Testis (tissue), 3 donors: ENCODE measurements around the gene GNA15. TPM values are rescaled to one million over a fixed set of nuclear protein-coding genes. Genes with fewer than 3 reads are reported as not detected.
"Not testable (repeated sequence)": the region's sequence is repeated elsewhere in the genome, so short reads cannot be mapped to it uniquely, and the experiment has no call there.

Experiments used
- DNase-seq: peaks from one replicate; pipeline ENCODE4 v3.0.0-alpha.2; 2019
- H3K27ac ChIP-seq, 2 donors: fragments of 200-600 bp; sonication (generic); one replicate each; pipeline ENCODE4 v1.5.1; 2019
- H3K27me3 ChIP-seq: fragments of 200-600 bp; sonication (generic); one replicate; pipeline ENCODE4 v1.5.1; 2019
- H3K36me3 ChIP-seq: fragments of 200-600 bp; sonication (generic); one replicate; pipeline ENCODE4 v1.5.1; 2017; ENCODE audit warnings: low read depth; ENCODE audit errors: missing control alignments
- H3K4me1 ChIP-seq: fragments of 200-600 bp; sonication (generic); one replicate; pipeline ENCODE4 v1.5.1; 2019
- H3K4me3 ChIP-seq, 2 donors: fragments of 200-600 bp; sonication (generic); one replicate each; pipeline ENCODE4 v1.5.1; 2017 to 2019
- H3K9me3 ChIP-seq: fragments of 200-600 bp; sonication (generic); one replicate; pipeline ENCODE4 v1.5.1; 2017
- POLR2A ChIP-seq: fragments of 450-650 bp; IDR thresholded peaks from one replicate; pipeline ENCODE4 v1.6.1; 2017; ENCODE audit warnings: antibody characterized with exemption, mild to moderate bottlenecking, moderate library complexity
- WGBS, 2 donors: methylation state at CpG; one replicate each; pipeline ENCODE4 v1.1.5; 2018; 5-methylcytosine and 5-hydroxymethylcytosine counted together
- intact Hi-C: fragments of 100-400 bp; cut with DNase I; formaldehyde crosslinking; loops from one replicate; pipeline ENCODE4 v1.15.1; 2023; ENCODE audit warnings: low total_unique reads
- polyA plus RNA-seq: library from polyadenylated mRNA; stranded (reverse); fragments of 350-450 nt; fragmentation: Illumina TruSeq; extraction: RNeasy Lipid Tissue Mini Kit (QIAGEN cat#74804); gene quantifications from one replicate; pipeline ENCODE4 v1.2.3, GENCODE V29; 2014; ENCODE audit warnings: low read depth, low replicate concordance; ENCODE audit not compliant: insufficient read depth
- total RNA-seq, 2 donors: library from RNA; depleted of rRNA; stranded (reverse); fragments of >200 nt; gene quantifications; one replicate each; pipeline ENCODE4 v1.2.3, GENCODE V29; 2016
- TF ChIP-seq, protein P1 (sequence below), 3 experiments: fragments of 450-650 bp in 2 of 3; fragments of 200-600 bp in 1 of 3; sonication (generic) in 1 of 3; IDR thresholded peaks; one replicate each; pipeline ENCODE4 v1.5.1; 2016 to 2019; ENCODE audit warnings: antibody characterized with exemption in 3 of 3, mild to moderate bottlenecking in 2 of 3, moderate library complexity in 1 of 3

Gene GNA15
- total and polyA plus RNA-seq, 3 donors from 2014 or later: 2.5 to 4.0 (median 3.6) TPM

DNA sequence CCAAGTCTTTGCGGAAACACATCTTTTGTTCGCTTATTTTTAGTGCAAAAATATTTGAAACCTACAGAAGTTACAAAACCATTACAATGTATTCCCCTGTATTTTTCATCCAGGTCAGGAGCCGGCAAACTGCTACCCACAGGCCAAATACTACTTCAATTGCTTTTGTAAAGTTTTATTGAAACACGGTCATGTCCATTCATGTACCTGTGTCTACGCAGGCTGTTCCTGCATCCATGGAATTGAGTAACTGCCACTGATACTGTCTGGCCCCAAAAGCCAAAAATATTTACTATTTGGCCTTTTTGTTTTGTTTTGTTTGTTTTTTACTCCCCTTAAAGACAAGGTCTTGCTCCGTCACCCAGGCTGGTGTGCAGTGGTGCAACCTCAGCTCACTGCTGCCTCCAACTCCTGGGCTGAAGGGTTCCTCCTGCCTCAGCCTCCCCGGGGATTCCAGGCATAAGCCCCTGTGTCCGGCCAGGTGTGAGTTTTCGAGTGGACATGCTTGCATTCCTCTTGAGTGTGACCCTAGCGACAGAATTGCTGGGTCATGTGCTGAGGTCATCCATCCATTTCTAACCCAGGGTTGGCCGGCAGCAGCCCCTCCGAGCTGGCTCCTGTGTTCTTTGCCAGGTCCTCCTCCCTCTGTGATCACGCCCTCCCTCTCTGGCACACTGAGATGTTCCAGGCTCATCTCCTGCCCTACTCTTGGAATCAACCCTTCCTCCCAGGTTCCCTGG lies 31.9 kb downstream of the GNA15 start:
- TF ChIP-seq, protein P1, sequence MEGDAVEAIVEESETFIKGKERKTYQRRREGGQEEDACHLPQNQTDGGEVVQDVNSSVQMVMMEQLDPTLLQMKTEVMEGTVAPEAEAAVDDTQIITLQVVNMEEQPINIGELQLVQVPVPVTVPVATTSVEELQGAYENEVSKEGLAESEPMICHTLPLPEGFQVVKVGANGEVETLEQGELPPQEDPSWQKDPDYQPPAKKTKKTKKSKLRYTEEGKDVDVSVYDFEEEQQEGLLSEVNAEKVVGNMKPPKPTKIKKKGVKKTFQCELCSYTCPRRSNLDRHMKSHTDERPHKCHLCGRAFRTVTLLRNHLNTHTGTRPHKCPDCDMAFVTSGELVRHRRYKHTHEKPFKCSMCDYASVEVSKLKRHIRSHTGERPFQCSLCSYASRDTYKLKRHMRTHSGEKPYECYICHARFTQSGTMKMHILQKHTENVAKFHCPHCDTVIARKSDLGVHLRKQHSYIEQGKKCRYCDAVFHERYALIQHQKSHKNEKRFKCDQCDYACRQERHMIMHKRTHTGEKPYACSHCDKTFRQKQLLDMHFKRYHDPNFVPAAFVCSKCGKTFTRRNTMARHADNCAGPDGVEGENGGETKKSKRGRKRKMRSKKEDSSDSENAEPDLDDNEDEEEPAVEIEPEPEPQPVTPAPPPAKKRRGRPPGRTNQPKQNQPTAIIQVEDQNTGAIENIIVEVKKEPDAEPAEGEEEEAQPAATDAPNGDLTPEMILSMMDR (IDR thresholded peaks at IDR 0.05): no peak
- TF ChIP-seq POLR2A: no peak
- no peaks in the 10 kb centered on the region for H3K36me3 ChIP-seq
- 72 to 77% methylated on average over 12 to 13 of the region's 13 CpGs for WGBS, 2 donors
- peaks cover 4% of the 10 kb centered on the region for H3K4me1 ChIP-seq
- H3K27me3 ChIP-seq: no peaks in the 10 kb centered on the region
- intact Hi-C loops: loop anchor here (10.0 kb wide), 1 partner anchor 93 kb away; no protein-coding TSS in a partner anchor
- no peak overlapping the region for H3K27ac ChIP-seq
- no peaks in the 10 kb centered on the region for H3K9me3 ChIP-seq
- no peak for DNase-seq
- no peak overlapping the region for H3K4me3 ChIP-seq

DNA sequence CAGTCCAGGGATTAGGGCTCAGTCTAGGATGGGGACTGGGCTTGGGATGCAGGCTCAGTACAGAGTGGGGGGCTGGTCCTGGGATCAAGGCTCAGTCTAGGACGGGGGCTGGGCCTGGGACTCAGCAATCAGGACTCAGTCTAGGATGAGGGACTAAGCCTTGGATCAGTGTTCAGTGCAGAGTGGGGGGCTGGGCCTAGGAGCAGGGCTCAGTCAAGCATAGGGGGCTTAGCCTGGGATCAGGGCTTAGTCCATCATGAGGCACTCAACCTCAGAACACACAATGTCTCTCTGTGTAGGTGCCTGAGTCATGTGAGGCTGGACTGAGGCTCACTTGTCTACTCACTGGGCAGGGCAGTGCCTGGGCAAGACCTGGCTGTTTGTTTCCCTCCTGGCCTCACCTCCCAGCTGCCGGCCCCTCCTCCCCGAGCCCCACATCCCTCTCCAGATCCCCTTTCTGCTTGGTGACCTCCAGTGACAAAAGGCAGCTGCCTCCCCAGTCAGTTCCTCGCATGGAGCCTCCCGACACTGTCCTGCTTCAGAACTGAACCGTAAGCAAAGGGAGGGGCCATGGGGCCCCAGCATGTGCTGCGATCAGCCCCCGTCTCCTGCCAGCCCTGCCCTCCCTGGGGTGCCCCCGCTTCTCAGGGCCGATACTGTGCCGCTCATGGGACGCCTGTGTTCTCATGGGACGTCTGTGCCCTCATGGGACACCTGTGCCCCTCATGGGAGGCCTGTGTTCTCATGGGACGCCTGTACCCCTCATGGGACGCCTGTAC lies 36.2 kb downstream of the GNA15 start:
- Histone ChIP-seq H3K27ac (no peak overlapping the region), H3K4me1 (no peaks in the 10 kb centered on the region), H3K9me3 (no peaks in the 10 kb centered on the region), H3K27me3 (no peaks in the 10 kb centered on the region), H3K36me3 (no peaks in the 10 kb centered on the region), H3K4me3 (no peak overlapping the region)
- no peak for DNase-seq
- intact Hi-C loops: no loop called here
- TF ChIP-seq, protein P1 (IDR thresholded peaks at IDR 0.05): no peak
- TF ChIP-seq POLR2A: no peak
- 92 to 94% methylated on average over 8 to 15 of the region's 15 CpGs for WGBS, 2 donors

DNA sequence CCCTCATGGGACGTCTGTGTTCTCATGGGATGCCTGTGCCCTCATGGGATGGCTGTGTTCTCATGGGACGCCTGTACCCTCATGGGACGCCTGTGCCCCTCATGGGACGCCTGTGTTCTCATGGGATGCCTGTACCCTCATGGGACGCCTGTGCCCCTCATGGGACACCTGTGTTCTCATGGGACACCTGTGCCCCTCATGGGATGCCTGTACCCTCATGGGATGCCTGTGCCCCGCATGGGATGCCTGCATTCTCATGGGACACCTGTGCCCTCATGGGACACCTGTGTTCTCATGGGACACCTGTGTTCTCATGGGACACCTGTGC lies 36.8 kb downstream of the GNA15 start:
- intact Hi-C loops, H3K9me3 ChIP-seq, H3K4me3 ChIP-seq, DNase-seq, H3K4me1 ChIP-seq, H3K27me3 ChIP-seq, H3K27ac ChIP-seq, H3K36me3 ChIP-seq: not testable (repeated sequence)
- WGBS, 2 donors: 72 to 92% methylated on average over 4 to 6 of the region's 6 CpGs

DNA sequence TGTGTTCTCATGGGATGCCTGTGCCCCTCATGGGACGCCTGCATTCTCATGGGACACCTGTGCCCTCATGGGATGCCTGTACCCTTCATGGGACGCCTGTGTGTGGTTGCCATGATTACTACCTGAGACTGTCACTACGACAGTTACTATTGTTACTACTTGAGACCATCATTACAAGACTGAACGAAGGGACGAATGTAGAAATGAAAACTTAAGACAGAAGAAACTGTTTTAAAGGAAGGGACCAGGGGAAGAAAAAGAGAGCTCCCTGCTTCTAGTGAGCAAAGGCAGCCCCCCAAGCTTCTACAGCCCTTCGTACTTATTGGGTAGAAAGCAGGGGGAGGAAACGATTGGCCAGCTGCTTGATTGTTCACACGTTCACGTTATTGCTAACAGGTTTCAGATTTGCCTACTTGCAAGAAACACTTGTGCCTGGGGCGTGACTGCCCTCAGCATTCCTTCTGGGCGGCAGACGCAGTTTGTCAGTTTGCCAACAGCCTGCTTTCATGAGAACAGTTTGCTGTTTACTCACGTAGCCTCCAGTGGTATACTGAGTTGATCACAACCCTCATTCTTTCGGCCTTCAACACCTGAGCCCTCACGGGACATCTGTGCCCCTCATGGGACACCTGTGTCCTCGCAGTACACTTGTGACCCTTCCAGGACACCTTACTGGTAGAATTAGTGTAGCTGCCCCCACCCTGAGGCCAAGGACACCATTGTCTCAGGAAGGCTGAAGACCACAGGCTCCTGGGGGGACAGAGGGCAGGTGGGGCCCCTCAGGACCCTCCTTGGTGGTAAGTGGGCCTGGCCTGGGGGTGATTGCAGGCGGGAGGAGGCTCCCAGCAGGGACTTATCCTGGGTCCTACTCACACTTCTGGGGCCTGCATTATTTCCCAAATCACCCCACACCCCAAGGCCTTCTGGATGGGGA lies 40.2 kb downstream of the GNA15 start:
- DNase-seq: peak; percentile 64
- Histone ChIP-seq H3K27ac (no peak overlapping the region), H3K9me3 (no peaks in the 10 kb centered on the region), H3K4me1 (no peaks in the 10 kb centered on the region), H3K27me3 (no peaks in the 10 kb centered on the region), H3K4me3 (no peak overlapping the region), H3K36me3 (no peaks in the 10 kb centered on the region)
- intact Hi-C loops: no loop called here
- 63 to 67% methylated on average over 17 of the region's 17 CpGs for WGBS, 2 donors
- no peak for TF ChIP-seq POLR2A
- TF ChIP-seq, protein P1 (IDR thresholded peaks at IDR 0.05): no peak
